Lower leg skin (tissue), 4 donors: ENCODE measurements around the gene ZFPM1. TPM values are rescaled to one million over a fixed set of nuclear protein-coding genes. Genes with fewer than 3 reads are reported as not detected.

Source experiments
- DNase-seq, 2 donors: peaks; one replicate each; pipeline ENCODE4 v3.0.0-alpha.2; 2019; ENCODE audit warnings: low spot score in 2 of 2
- H3K4me3 ChIP-seq: fragments of 200-600 bp; sonication (generic); 2 replicates; pipeline ENCODE4 v1.5.1; 2017; ENCODE audit warnings: mild to moderate bottlenecking, low read depth; ENCODE audit not compliant: poor library complexity, severe bottlenecking
- CTCF ChIP-seq, 3 donors: fragments of 450-650 bp; IDR thresholded peaks; one replicate each; pipeline ENCODE4 v1.5.1; 2016; ENCODE audit warnings: antibody characterized with exemption in 3 of 3, mild to moderate bottlenecking in 3 of 3, moderate library complexity in 2 of 3
- POLR2A ChIP-seq, 2 donors: fragments of 450-650 bp; IDR thresholded peaks; one replicate each; pipeline ENCODE4 v1.6.1; 2016 to 2017; ENCODE audit warnings: antibody characterized with exemption in 2 of 2, mild to moderate bottlenecking in 1 of 2, moderate library complexity in 1 of 2
- WGBS, 2 donors: methylation state at CpG; one replicate each; pipeline ENCODE4 v1.1.5; 2018; 5-methylcytosine and 5-hydroxymethylcytosine counted together
- intact Hi-C: fragments of 100-400 bp; cut with DNase I; formaldehyde crosslinking; loops from one replicate; pipeline ENCODE4 v1.15.0; 2023; ENCODE audit warnings: low total_unique reads
- total RNA-seq, 4 donors: library from RNA; depleted of rRNA; stranded (reverse); fragments of >200 nt; gene quantifications; one replicate each; pipeline ENCODE4 v1.1.0, GENCODE V29; 2016

ZFPM1 gene
- total RNA-seq, 4 donors from 2014 or later = 2.0 to 4.0 (median 3.1) TPM

GRCh38 chr16:88454523-88454947 lies 1.5 kb downstream of the ZFPM1 start:
- intact Hi-C loops = no loop called here
- no peak for TF ChIP-seq CTCF (IDR thresholded peaks at IDR 0.05)
- no peak for TF ChIP-seq POLR2A (IDR thresholded peaks at IDR 0.05)

DNA sequence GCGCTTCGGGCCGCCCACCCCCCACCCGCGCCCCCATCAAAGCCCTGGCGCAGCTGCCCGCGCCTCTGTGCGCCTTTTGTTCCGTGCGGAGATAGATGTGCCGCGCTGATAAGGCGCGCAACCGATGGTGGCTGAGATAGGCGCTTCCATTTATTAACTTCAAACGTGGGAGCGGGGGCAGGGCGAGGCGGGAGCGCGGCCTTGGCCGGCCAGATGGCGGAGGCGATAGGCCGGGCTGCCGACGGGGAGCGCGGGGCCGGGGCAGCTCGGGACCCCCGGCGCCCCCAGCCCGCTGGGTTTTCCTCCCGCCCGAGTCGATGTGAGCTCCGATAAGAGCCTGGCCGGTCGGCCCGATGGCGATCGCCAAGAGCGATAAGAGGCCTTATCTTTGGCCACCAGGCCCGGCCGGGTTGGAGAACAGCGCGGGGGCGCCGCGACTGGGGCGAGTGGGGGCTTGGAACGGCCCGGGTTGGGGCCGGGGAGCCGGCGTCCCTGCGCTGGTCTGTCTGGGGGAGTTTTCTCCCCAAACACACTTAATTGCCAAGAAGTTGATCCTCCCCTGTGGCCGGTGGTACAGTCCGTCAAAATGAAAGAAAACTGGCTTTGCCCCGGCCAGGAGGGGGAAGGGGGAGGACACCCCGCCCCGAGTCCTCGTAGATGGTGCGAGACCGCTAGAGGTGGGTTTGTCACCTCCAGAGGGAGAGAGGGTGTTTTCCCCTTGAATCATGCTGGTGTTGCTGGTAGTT lies 2.7 kb downstream of the ZFPM1 start:
- no peak for DNase-seq
- WGBS, 2 donors = 1 to 2% methylated on average over 22 to 57 of the region's 68 CpGs
- intact Hi-C loops = no loop called here
- TF ChIP-seq CTCF (IDR thresholded peaks at IDR 0.05) = no peak
- TF ChIP-seq POLR2A (IDR thresholded peaks at IDR 0.05) = no peak
- H3K4me3 ChIP-seq = peak overlapping the region; percentile 28

More at GRCh38 chr16:88454523-88454947, 1.5 kb downstream of the ZFPM1 start:
- WGBS, 2 donors = 7 to 8% methylated on average over 4 to 13 of the region's 27 CpGs
- DNase-seq = no peak
- peak overlapping the region; percentile 18 for H3K4me3 ChIP-seq

DNA sequence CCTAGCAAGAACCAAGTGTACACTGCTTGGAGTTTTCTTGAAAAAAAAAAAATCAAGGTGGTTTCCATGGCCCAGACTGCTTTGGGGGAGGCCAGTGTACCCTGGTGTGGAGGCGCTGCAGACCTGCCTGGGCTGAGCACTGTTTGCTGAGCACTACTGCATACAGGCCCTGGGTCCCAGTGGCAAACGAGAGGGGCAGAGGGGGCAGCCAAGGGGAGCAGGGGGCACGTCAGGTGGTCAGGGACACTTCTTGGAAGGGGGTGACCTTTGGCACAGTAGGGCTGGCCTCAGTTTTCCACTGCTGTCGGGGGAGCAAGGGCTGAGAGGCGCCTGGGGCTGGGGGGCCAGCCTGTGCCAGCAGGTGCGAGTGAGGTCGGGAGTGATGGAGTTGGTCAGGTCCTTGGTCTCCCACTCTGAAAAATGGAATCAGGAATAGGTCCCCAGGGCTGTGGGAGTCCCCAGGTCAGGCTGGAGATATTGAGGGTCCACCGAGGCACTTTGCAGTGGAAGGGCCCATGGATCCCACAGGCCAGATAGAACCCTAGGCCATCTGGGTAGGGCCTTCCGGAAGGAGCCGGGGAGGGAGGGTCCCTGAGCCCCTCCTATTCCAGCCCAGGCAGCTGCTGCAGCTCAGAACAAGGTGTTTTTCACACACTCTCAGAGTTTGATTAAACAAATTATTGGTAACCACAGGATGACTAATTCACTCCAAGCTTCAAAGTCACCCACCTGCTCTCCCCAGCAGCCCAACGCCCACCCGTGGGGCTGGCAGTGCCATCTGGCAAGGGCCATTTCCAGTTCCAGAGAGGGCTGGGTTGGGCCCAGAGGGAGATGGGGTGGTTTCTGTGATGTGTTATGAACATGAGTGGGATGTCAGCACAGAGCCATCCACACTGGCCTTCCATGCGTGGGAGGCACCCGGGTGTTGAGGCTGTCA lies 3.5 kb downstream of the ZFPM1 start:
- TF ChIP-seq POLR2A (IDR thresholded peaks at IDR 0.05) = no peak
- no peak for TF ChIP-seq CTCF (IDR thresholded peaks at IDR 0.05)
- 74 to 82% methylated on average over 14 of the region's 14 CpGs for WGBS, 2 donors
- no peak overlapping the region for H3K4me3 ChIP-seq
- intact Hi-C loops = no loop called here
- no peak for DNase-seq

DNA sequence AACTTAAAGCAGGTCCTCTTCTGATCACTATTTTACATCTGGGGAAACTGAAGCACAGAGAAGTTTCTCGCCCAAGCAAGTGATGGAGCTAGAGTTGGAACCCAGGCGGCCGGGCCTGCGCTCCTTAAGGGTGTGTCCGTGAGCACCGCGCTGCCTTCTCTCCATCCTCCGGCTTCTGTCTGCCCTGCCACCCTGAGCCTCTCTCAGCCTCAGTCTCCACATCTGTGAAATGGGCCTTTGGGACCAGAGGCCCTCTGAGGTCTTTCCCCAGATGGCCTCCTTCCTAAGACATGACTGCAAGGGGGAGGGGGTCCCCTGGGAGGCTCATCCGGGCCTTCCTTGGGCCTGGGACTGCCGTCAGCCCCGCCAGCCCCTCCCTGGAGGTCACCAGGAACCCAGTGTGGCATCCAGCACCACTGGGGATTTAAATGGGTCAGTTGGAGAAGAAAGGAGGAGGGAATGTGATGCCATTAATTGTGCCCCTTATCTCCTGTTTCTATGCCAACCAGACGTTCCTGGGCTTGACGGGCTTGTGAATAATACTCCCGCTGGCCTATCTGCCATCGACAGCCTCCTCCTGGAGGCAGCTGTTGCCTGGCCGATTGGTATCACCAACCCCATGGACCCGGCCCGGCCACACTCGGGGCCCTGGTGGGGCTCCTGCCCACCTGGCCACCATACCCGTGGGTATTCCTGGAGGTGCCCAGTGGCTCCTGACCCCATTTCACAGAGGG lies 5.1 kb downstream of the ZFPM1 start:
- intact Hi-C loops = no loop called here
- no peak for TF ChIP-seq CTCF (IDR thresholded peaks at IDR 0.05)
- no peak overlapping the region for H3K4me3 ChIP-seq
- 87 to 89% methylated on average over 20 of the region's 20 CpGs for WGBS, 2 donors
- DNase-seq = no peak

DNA sequence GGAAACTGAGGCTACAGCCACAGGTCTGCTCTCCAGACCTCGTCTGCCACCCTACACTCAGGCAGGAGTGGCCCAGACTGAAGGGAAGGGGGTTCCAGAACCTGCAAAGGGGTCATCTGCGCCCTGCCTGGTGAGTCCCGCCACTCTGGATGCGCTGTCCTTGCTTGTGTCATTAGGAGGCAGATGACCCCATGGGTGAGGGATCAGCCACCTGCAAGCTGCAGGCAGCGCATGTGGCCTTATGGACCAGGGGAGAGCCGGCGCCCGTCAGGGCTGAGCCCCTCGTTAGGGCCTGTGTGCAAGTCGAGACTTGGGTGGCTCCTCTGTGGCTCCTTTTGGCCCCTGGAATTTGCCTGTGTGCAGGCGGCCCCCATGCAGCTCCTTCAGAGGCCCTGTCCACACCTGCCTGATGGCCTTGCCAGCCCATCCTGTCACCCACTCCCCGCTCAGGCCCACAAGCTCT lies 5.7 kb downstream of the ZFPM1 start:
- H3K4me3 ChIP-seq = no peak overlapping the region
- intact Hi-C loops = no loop called here
- WGBS, 2 donors = 89 to 92% methylated on average over 11 to 12 of the region's 12 CpGs
- TF ChIP-seq POLR2A (IDR thresholded peaks at IDR 0.05) (no peak), CTCF (IDR thresholded peaks at IDR 0.05) (no peak)
- no peak for DNase-seq
